ENCODE data around the gene FRZB.
"Not testable (repeated sequence)": the region's sequence is repeated elsewhere in the genome, so short reads cannot be mapped to it uniquely, and the experiment has no call there.

- TF ChIP-seq HIVEP1 (CRISPR knock-in tag; IDR thresholded peaks at IDR 0.05); CAMTA2 (CRISPR knock-in tag; conservative IDR thresholded peaks at IDR 0.05); ETS1 (conservative IDR thresholded peaks at IDR 0.05; ENCODE audit: control insufficient read depth, low read depth, low read length); MAZ (CRISPR knock-in tag; conservative IDR thresholded peaks at IDR 0.05 in 1 of 2, IDR thresholded peaks at IDR 0.05 in 1 of 2); CTCF (IDR thresholded peaks at IDR 0.05 in 2 of 3, conservative IDR thresholded peaks at IDR 0.05 in 1 of 3; ENCODE audit: insufficient read depth in 2 of 3, low read depth in 1 of 3, low read length in 3 of 3); POLR2AphosphoS5 (IDR thresholded peaks at IDR 0.05; ENCODE audit: control insufficient read depth, insufficient read depth, low read depth, low read length); HMG20A (CRISPR knock-in tag; conservative IDR thresholded peaks at IDR 0.05); ZNF282 (CRISPR knock-in tag; IDR thresholded peaks at IDR 0.05); RBM22 (IDR thresholded peaks at IDR 0.05; ENCODE audit: low read depth, low read length, poor library complexity, severe bottlenecking); TCF7 (IDR thresholded peaks at IDR 0.05; ENCODE audit: borderline replicate concordance); ZBTB11 (CRISPR knock-in tag; IDR thresholded peaks at IDR 0.05); IRF2 (CRISPR knock-in tag; IDR thresholded peaks at IDR 0.05): not testable (repeated sequence)
These were observed 10.2 kb upstream of the FRZB start for GRCh38 chr2:182876653-182877052.

Data from K562 (cell line).